GM12878 (cell line): ENCODE measurements around the gene LRIG3. TPM values are rescaled to one million over a fixed set of nuclear protein-coding genes. Genes with fewer than 3 reads are reported as not detected.
A peak's percentile ranks its signal among the peaks of the same experiment; 100 is the strongest.

Experiments used
- ATAC-seq: fragments of 200-7000 bp; cut with Tn5 transposase; 3 replicates; pipeline ENCODE4 v1.9.1; 2020; ENCODE audit warnings: mild to moderate bottlenecking, moderate library complexity
- BruUV-seq: library from RNA; stranded (reverse); fragments of 400-500 nt; replicated peaks from 2 replicates; lab custom pipeline; 2021; lab: Mats Ljungman, UMichigan
- CTCF ChIA-PET: fragments of 300-600 bp; sonication (Branson Sonifier 250); formaldehyde crosslinking; extraction: SDS; loops from one replicate; lab custom pipeline; 2021; ENCODE audit warnings: inconsistent platforms; lab: Yijun Ruan, JAX
- POLR2A ChIA-PET: fragments of 350-600 bp; formaldehyde crosslinking; extraction: SDS; loops from one replicate; lab custom pipeline; 2021; ENCODE audit warnings: inconsistent platforms; lab: Charles Lee
- RAD21 ChIA-PET: fragments of 300-600 bp; sonication (Branson Sonifier 250); formaldehyde crosslinking; loops from one replicate; lab custom pipeline; 2023; ENCODE audit warnings: antibody characterized with exemption; ENCODE audit not compliant: unreplicated experiment; lab: Charles Lee
- SMC1A ChIA-PET: fragments of 300-600 bp; sonication (Branson Sonifier 250); formaldehyde crosslinking; loops from one replicate; lab custom pipeline; 2023; ENCODE audit not compliant: unreplicated experiment, uncharacterized antibody; lab: Charles Lee
- DNase-seq: peaks from one replicate; pipeline ENCODE4 v3.0.0-alpha.2; 2011; ENCODE audit warnings: low read depth, low spot score
- FAIRE-seq: peaks from 3 replicates; lab custom pipeline; 2011; peaks lifted over from hg19 to GRCh38; lab: Jason Lieb, UNC
- H2AFZ ChIP-seq: 2 replicates; pipeline ENCODE4 v1.6.0; 2011; ENCODE audit warnings: low read depth, low read length, control low read depth; ENCODE audit not compliant: control insufficient read depth
- H3K27ac ChIP-seq: 2 replicates; pipeline ENCODE4 v1.5.1; 2011; ENCODE audit warnings: control low read depth; ENCODE audit not compliant: control insufficient read depth, insufficient read depth
- H3K27me3 ChIP-seq, 2 experiments: replicated peaks in 1 of 2; 2 replicates each; pipeline versions ENCODE4 v1.6.0 to v1.6.1; 2011; ENCODE audit warnings: low read length in 1 of 2; ENCODE audit not compliant: control insufficient read depth in 2 of 2, insufficient read depth in 2 of 2
- H3K36me3 ChIP-seq, 2 experiments: 2 replicates each; pipeline ENCODE4 v1.5.1; 2011; ENCODE audit warnings: low read length in 1 of 2; ENCODE audit not compliant: control insufficient read depth in 2 of 2, insufficient read depth in 2 of 2
- H3K4me1 ChIP-seq: 2 replicates; pipeline ENCODE4 v1.6.1; 2011; ENCODE audit warnings: mild to moderate bottlenecking, low read length, moderate library complexity, mixed read lengths; ENCODE audit not compliant: control insufficient read depth, insufficient read depth
- H3K4me2 ChIP-seq: 2 replicates; pipeline ENCODE4 v1.6.0; 2011; ENCODE audit warnings: control low read depth; ENCODE audit not compliant: control insufficient read depth, insufficient read depth
- H3K4me3 ChIP-seq: fragments of 200-600 bp; sonication (generic); 2 replicates; pipeline ENCODE4 v1.5.1; 2016
- H3K79me2 ChIP-seq: 2 replicates; pipeline ENCODE4 v1.6.0; 2011; ENCODE audit warnings: low read length; ENCODE audit not compliant: control insufficient read depth, insufficient read depth
- H3K9ac ChIP-seq: 2 replicates; pipeline ENCODE4 v1.8.0; 2011; ENCODE audit warnings: low read length, control low read depth, mixed read lengths; ENCODE audit not compliant: control insufficient read depth, insufficient read depth
- H3K9me3 ChIP-seq: replicated peaks from 3 replicates; pipeline ENCODE4 v1.5.1; 2011; ENCODE audit warnings: mild to moderate bottlenecking, low read length; ENCODE audit not compliant: control insufficient read depth, insufficient read depth
- H4K20me1 ChIP-seq: 2 replicates; pipeline ENCODE4 v1.6.0; 2011; ENCODE audit not compliant: control insufficient read depth, insufficient read depth
- JUNB ChIP-seq: IDR thresholded peaks from 2 replicates; pipeline ENCODE4 v1.6.1; 2016; ENCODE audit warnings: antibody characterized with exemption, mild to moderate bottlenecking
- MYC ChIP-seq: IDR thresholded peaks from 2 replicates; pipeline ENCODE4 v1.6.1; 2011; ENCODE audit warnings: mild to moderate bottlenecking, low read length, moderate library complexity, inconsistent platforms; ENCODE audit not compliant: insufficient read depth, insufficient replicate concordance, insufficient read length, severe bottlenecking
- RCOR1 ChIP-seq: conservative IDR thresholded peaks from 2 replicates; pipeline ENCODE4 v1.6.1; 2012; ENCODE audit warnings: low read depth, low read length, improper control_type of control experiment
- RFX5 ChIP-seq: IDR thresholded peaks from 2 replicates; pipeline ENCODE4 v1.6.1; 2011; ENCODE audit warnings: low read depth, low read length, improper control_type of control experiment
- YBX1 ChIP-seq: fragments of 450-650 bp; IDR thresholded peaks from 2 replicates; pipeline ENCODE4 v1.6.1; 2016; ENCODE audit warnings: antibody characterized with exemption
- ZBED1 ChIP-seq: IDR thresholded peaks from 2 replicates; pipeline ENCODE4 v1.6.1; 2016; ENCODE audit warnings: borderline replicate concordance
- ZSCAN29 ChIP-seq: fragments of 450-650 bp; IDR thresholded peaks from 2 replicates; pipeline ENCODE4 v1.6.1; 2017; ENCODE audit warnings: mild to moderate bottlenecking, moderate library complexity
- WGBS: methylation state at CpG from one replicate; pipeline ENCODE4 v1.1.6; 2016; ENCODE audit warnings: low lambda C conversion rate; ENCODE audit not compliant: insufficient replicate concordance, insufficient coverage; ENCODE audit errors: missing lambda C conversion rate; 5-methylcytosine and 5-hydroxymethylcytosine counted together
- in situ Hi-C: fragments of 300-500 bp; cut with MboI; formaldehyde crosslinking; loops from 9 replicates; pipeline ENCODE4 v1.14.3; 2018; ENCODE audit warnings: mixed read lengths
- intact Hi-C: fragments of 100-400 bp; cut with micrococcal nuclease; formaldehyde crosslinking; loops from one replicate; pipeline ENCODE4 v1.14.2; 2022; ENCODE audit not compliant: unreplicated experiment
- polyA plus RNA-seq, 11 experiments: library from polyadenylated mRNA; depleted of rRNA in 4 of 11; unstranded in 6 of 11; stranded (reverse) in 5 of 11; fragments of >200 nt; fragmentation: Nextera tagmentation in 4 of 11; fragmentation: Illumina TruSeq in 1 of 11; extraction: Ambion mirVana in 4 of 11; extraction: Trizol in 1 of 11; gene quantifications; 1 replicate in 1 of 11; 2 replicates in 10 of 11; pipeline versions ENCODE4 v1.2.1 to v1.2.3, GENCODE V29; 2011 to 2016; ENCODE audit warnings: inconsistent platforms in 2 of 11, missing spikeins in 2 of 11, low read depth in 1 of 11
- total RNA-seq, 4 experiments: library from RNA; depleted of rRNA in 3 of 4; stranded (reverse); fragments of >200 nt in 3 of 4; fragmentation: Illumina TruSeq in 1 of 4; extraction: Trizol in 1 of 4; gene quantifications; 2 replicates each; pipeline versions ENCODE4 v1.2.1 to v1.2.3, GENCODE V29; 2013 to 2021

Gene LRIG3
- total and polyA plus RNA-seq, 10 of the 15 experiments (the other 5 are each of a cell fraction or from before 2014, with no cell fraction given) = 0.95 to 8.5 (median 5.0) TPM

GRCh38 chr12:58883576-58884334 lies 36.5 kb downstream of the LRIG3 start:
- TF ChIP-seq MYC (no peak), JUNB (peak; percentile 35; the same call in 1 of the 2 replicates), ZSCAN29 (no peak), RCOR1 (no peak), RFX5 (no peak), ZBED1 (no peak), YBX1 (no peak)
- no peaks in the 10 kb centered on the region for H3K9me3 ChIP-seq
- H3K4me1 ChIP-seq = no peaks in the 10 kb centered on the region
- ChIA-PET CTCF (interaction anchor here (0.6 to 1.1 kb wide), 2 partner anchors 10 to 27 kb away, joined by 3 read pairs; no protein-coding TSS in a partner anchor), POLR2A (interaction anchor here (1.1 kb wide), 1 partner anchor 23 kb away, joined by 3 read pairs; no protein-coding TSS in a partner anchor), SMC1A (interaction anchor here (0.8 kb wide), 1 partner anchor 16 kb away, joined by 3 read pairs; no protein-coding TSS in a partner anchor), RAD21 (interaction anchor here (1.0 kb wide), 1 partner anchor 34 kb away, joined by 4 read pairs; no protein-coding TSS in a partner anchor)
- 3% methylated on average over 3 of the region's 3 CpGs for WGBS
- no peak overlapping the region for H3K9ac ChIP-seq
- no peak overlapping the region for H2AFZ ChIP-seq
- BruUV-seq = no TSS peak
- in situ Hi-C loops = no loop called here
- H3K27ac ChIP-seq = no peak overlapping the region
- H4K20me1 ChIP-seq = no peaks in the 10 kb centered on the region
- DNase-seq (no peak), ATAC-seq (no peak), FAIRE-seq (no peak)
- no peak overlapping the region for H3K4me3 ChIP-seq
- no peaks in the 10 kb centered on the region for H3K79me2 ChIP-seq
- H3K36me3 ChIP-seq = no peaks in the 10 kb centered on the region; a peak in 2 of 4 replicates
- intact Hi-C loops = no loop called here
- H3K27me3 ChIP-seq = no peaks in the 10 kb centered on the region
- H3K4me2 ChIP-seq = no peak overlapping the region; the same call in 1 of the 2 replicates
